NCI-H128 (cell line): ENCODE measurements around the gene PPP1R13B.
"Not testable (repeated sequence)": the region's sequence is repeated elsewhere in the genome, so short reads cannot be mapped to it uniquely, and the experiment has no call there.

Experiments used
- DNase-seq: peaks from one replicate; lab custom pipeline; 2025; ENCODE audit not compliant: unreplicated experiment; lab: John Stamatoyannopoulos, UW

Gene PPP1R13B

GRCh38 chr14:103847451-103848174, at the start of gene PPP1R13B:
Gene PPP1R13B (minus strand): TSS chr14:103847575. CDS start chr14:103847307, 268 bp downstream.
- peak; percentile 82 for DNase-seq

- DNase-seq = no peak
These were observed 49.2 kb upstream of the PPP1R13B start for GRCh38 chr14:103896578-103896977.

- DNase-seq = no peak
These were observed 47.3 kb upstream of the PPP1R13B start for GRCh38 chr14:103894723-103895059.

GRCh38 chr14:103894034-103894722, 46.8 kb upstream of the PPP1R13B start:
- no peak for DNase-seq

GRCh38 chr14:103892247-103892646, 44.9 kb upstream of the PPP1R13B start:
- no peak for DNase-seq

- no peak for DNase-seq
These were observed 44.4 kb upstream of the PPP1R13B start for GRCh38 chr14:103891667-103892215.

GRCh38 chr14:103890821-103891666, 43.7 kb upstream of the PPP1R13B start:
- DNase-seq = no peak

- no peak for DNase-seq
These were observed 42.6 kb upstream of the PPP1R13B start for GRCh38 chr14:103890052-103890371.

GRCh38 chr14:103889313-103890051, 42.1 kb upstream of the PPP1R13B start:
- no peak for DNase-seq

GRCh38 chr14:103889002-103889312, 41.6 kb upstream of the PPP1R13B start:
- not testable (repeated sequence) for DNase-seq

- no peak for DNase-seq
These were observed 40.3 kb upstream of the PPP1R13B start for GRCh38 chr14:103887557-103888115.

GRCh38 chr14:103887170-103887501, 39.8 kb upstream of the PPP1R13B start:
- DNase-seq = no peak

GRCh38 chr14:103886304-103887169, 39.2 kb upstream of the PPP1R13B start:
- no peak for DNase-seq

GRCh38 chr14:103885509-103885932, 38.1 kb upstream of the PPP1R13B start:
- no peak for DNase-seq

- no peak for DNase-seq
These were observed 37.5 kb upstream of the PPP1R13B start for GRCh38 chr14:103884854-103885253.

- no peak for DNase-seq
These were observed 35.8 kb upstream of the PPP1R13B start for GRCh38 chr14:103883263-103883523.

- no peak for DNase-seq
These were observed 35.3 kb upstream of the PPP1R13B start for GRCh38 chr14:103882503-103883262.

- no peak for DNase-seq
These were observed 34.2 kb upstream of the PPP1R13B start for GRCh38 chr14:103881268-103882201.
